Measurements from ENCODE around the gene SLC13A2.

SLC13A2 gene

GRCh38 chr17:28523186-28523585 lies 49.7 kb downstream of the SLC13A2 start:
- TF ChIP-seq ZNF114 (tag by site-specific recombination; IDR thresholded peaks at IDR 0.05) (no peak), ZNF10 (tag by site-specific recombination; IDR thresholded peaks at IDR 0.05) (peak; percentile 88), ZNF449 (tag by site-specific recombination; IDR thresholded peaks at IDR 0.05) (no peak), SALL2 (tag by site-specific recombination; IDR thresholded peaks at IDR 0.05; ENCODE audit: borderline replicate concordance) (no peak)
- no peaks in the 10 kb centered on the region for H3K36me3 ChIP-seq (ENCODE audit: control insufficient read depth in 2 of 2, insufficient read depth in 1 of 2, low read length in 2 of 2)
- H3K9me3 ChIP-seq (ENCODE audit: control insufficient read depth, insufficient read depth, low read depth, low read length) = no peaks in the 10 kb centered on the region
- CTCF ChIA-PET = interaction anchor here (0.6 kb wide), 1 partner anchor 29 kb away, joined by 3 read pairs; no protein-coding TSS in a partner anchor
- POLR2A ChIA-PET = interaction anchor here (0.7 kb wide), 1 partner anchor 12 kb away, joined by 3 read pairs; no protein-coding TSS in a partner anchor
- H3K4me1 ChIP-seq (ENCODE audit: control insufficient read depth, insufficient read depth, low read length) = peaks cover 5% of the 10 kb centered on the region; the same call in 1 of the 2 replicates
- H3K4me3 ChIP-seq (ENCODE audit: low read depth, low read length) = no peak overlapping the region
- no peak overlapping the region for H3K27ac ChIP-seq (ENCODE audit: extremely low read depth, low read depth, low read length)

- no peak overlapping the region for H3K4me3 ChIP-seq (ENCODE audit: low read depth, low read length)
- H3K9me3 ChIP-seq (ENCODE audit: control insufficient read depth, insufficient read depth, low read depth, low read length) = no peaks in the 10 kb centered on the region
- peak; percentile 57 for TF ChIP-seq ZNF692 (tag by site-specific recombination; IDR thresholded peaks at IDR 0.05)
- no peak for TF ChIP-seq CTCF (tag by site-specific recombination; IDR thresholded peaks at IDR 0.05)
- TF ChIP-seq ZNF280C (tag by site-specific recombination; IDR thresholded peaks at IDR 0.05) = no peak
- no peak for TF ChIP-seq ZNF2 (tag by site-specific recombination; IDR thresholded peaks at IDR 0.05)
- TF ChIP-seq GLIS1 (tag by site-specific recombination; IDR thresholded peaks at IDR 0.05) = peak; percentile 62
- peak; percentile 76 for TF ChIP-seq ZFP69B (tag by site-specific recombination; IDR thresholded peaks at IDR 0.05)
- no peak for TF ChIP-seq ZNF610 (tag by site-specific recombination; IDR thresholded peaks at IDR 0.05; ENCODE audit: borderline replicate concordance)
- TF ChIP-seq ZNF169 (tag by site-specific recombination; IDR thresholded peaks at IDR 0.05) = no peak
- TF ChIP-seq KLF7 (tag by site-specific recombination; IDR thresholded peaks at IDR 0.05; ENCODE audit: borderline replicate concordance) = no peak
- no peak for TF ChIP-seq ZNF629 (tag by site-specific recombination; IDR thresholded peaks at IDR 0.05)
- no peak for TF ChIP-seq YY2 (tag by site-specific recombination; IDR thresholded peaks at IDR 0.05)
- POLR2A ChIA-PET = no interaction called here
- CTCF ChIA-PET = interaction anchor here (0.7 kb wide), 1 partner anchor 54 kb away, joined by 4 read pairs; no protein-coding TSS in a partner anchor
- H3K4me1 ChIP-seq (ENCODE audit: control insufficient read depth, insufficient read depth, low read length) = peaks cover 5% of the 10 kb centered on the region; the same call in 1 of the 2 replicates
- no peaks in the 10 kb centered on the region for H3K36me3 ChIP-seq (ENCODE audit: control insufficient read depth in 2 of 2, insufficient read depth in 1 of 2, low read length in 2 of 2)
- no peak overlapping the region for H3K27ac ChIP-seq (ENCODE audit: extremely low read depth, low read depth, low read length)
Observed at GRCh38 chr17:28523876-28524275, 50.4 kb downstream of the SLC13A2 start.

Measured in HEK293 (cell line).